Measurements from ENCODE around the gene TBC1D7.

DNA sequence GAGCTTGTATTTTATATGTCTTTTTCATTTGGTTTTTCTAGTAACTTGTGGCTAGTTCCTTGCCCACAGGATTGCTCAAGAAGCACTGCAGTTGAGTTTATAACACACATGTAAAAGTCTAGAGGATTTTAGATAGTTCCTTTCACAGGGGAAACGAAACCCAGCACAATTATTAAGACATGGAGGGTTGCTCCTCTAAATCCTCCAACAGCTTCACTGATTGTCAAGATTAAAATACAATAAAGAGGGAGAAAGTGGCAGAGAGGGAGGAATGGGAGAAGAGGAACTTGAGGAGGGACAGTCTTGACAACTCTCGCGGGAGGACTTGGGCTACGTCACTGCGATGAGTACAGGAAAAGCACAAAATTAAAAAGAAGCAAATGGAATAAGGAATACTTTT is 9.7 kb upstream of the TBC1D7 start:
- no peak for TF ChIP-seq EZH2phosphoT487 (IDR thresholded peaks at IDR 0.05; ENCODE audit: borderline replicate concordance, low read length)
- TF ChIP-seq, protein P1, sequence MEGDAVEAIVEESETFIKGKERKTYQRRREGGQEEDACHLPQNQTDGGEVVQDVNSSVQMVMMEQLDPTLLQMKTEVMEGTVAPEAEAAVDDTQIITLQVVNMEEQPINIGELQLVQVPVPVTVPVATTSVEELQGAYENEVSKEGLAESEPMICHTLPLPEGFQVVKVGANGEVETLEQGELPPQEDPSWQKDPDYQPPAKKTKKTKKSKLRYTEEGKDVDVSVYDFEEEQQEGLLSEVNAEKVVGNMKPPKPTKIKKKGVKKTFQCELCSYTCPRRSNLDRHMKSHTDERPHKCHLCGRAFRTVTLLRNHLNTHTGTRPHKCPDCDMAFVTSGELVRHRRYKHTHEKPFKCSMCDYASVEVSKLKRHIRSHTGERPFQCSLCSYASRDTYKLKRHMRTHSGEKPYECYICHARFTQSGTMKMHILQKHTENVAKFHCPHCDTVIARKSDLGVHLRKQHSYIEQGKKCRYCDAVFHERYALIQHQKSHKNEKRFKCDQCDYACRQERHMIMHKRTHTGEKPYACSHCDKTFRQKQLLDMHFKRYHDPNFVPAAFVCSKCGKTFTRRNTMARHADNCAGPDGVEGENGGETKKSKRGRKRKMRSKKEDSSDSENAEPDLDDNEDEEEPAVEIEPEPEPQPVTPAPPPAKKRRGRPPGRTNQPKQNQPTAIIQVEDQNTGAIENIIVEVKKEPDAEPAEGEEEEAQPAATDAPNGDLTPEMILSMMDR (IDR thresholded peaks at IDR 0.05; ENCODE audit: low read depth, low read length, poor library complexity, severe bottlenecking): no peak

Data from DOHH2 (cell line).